ENCODE data around the gene OR2AG1. TPM values are rescaled to one million over a fixed set of nuclear protein-coding genes. Genes with fewer than 3 reads are reported as not detected.

Gene OR2AG1
- total and polyA plus RNA-seq, 7 donors = not detected

DNA sequence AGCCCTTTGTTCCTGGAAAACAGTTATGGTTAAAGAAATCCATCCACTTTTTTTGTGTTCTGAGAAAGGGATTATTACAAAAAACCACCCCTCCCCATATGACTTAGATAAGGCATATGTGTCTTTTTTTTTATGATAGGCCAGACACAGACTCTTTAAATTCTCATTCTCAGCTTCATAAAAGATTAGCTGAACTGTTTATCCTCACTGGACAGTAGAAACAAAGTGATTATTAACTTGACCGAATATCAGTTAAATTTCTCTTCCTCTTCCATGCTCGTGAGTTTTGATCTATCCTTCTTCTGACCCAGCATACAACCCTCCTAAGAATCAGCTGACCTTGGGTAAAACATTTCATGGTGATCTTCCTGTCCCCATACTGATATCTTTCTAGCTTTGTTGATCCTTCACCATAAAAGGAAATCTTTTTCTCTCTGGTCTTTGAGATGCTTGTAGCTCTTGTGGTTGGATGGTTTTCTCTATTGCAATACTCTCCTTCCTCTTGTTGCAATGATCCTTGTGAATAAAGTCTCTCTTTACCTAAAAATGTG, 37.3 kb upstream of the OR2AG1 start:
- H3K36me3 ChIP-seq = no peaks in the 10 kb centered on the region
- no peaks in the 10 kb centered on the region for H3K27me3 ChIP-seq
- intact Hi-C loops (cut with DNase I) = no loop called here
- peak overlapping the region in 1 of 4 donors; percentile 30 for H3K4me3 ChIP-seq
- H3K27ac ChIP-seq = peak overlapping the region; percentile 28 to 60 (median 46)
- TF ChIP-seq POLR2AphosphoS5 (IDR thresholded peaks at IDR 0.05) (no peak), POLR2A (IDR thresholded peaks at IDR 0.05) (no peak), CTCF (IDR thresholded peaks at IDR 0.05) (no peak), EP300 (IDR thresholded peaks at IDR 0.05) (no peak)
- WGBS, 2 donors = 45 to 65% methylated on average over 2 of the region's 2 CpGs
- H3K9me3 ChIP-seq = no peaks in the 10 kb centered on the region
- DNase-seq = no peak
- no peaks in the 10 kb centered on the region for H3K4me1 ChIP-seq

DNA sequence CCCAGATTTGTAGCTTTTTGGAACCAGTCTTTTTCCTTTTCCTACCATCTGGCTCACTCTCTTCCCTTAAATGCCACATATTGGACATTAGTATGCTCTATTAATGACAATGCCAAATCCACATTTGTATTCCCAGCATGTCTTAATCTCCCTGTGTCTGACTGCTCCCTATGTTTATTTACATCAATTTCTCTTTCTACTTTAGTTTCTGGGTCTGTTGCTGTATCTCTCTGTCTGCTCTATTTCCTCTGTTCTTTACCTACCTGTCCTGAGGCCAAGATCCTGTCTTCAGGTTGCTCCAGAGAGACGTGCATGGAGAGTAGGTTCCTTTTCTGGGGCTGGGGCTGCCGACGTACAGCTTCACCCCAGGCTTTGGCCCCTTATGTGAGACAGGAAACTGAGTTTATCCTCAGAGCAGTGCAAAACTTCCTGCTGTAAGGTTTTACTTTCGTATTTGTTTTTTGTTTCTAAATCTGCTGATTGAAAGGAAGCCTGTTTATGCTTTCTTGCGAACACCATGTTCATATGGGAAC, 36.7 kb upstream of the OR2AG1 start:
- peak overlapping the region; percentile 28 to 60 (median 46) for H3K27ac ChIP-seq
- no peak for DNase-seq
- H3K36me3 ChIP-seq = no peaks in the 10 kb centered on the region
- H3K9me3 ChIP-seq = no peaks in the 10 kb centered on the region
- TF ChIP-seq POLR2AphosphoS5 (IDR thresholded peaks at IDR 0.05) = peak in 1 of 4 donors; percentile 8
- no peak for TF ChIP-seq EP300 (IDR thresholded peaks at IDR 0.05)
- no peaks in the 10 kb centered on the region for H3K27me3 ChIP-seq
- H3K4me3 ChIP-seq = peak overlapping the region in 3 of 4 donors; percentile 17 to 30 (median 18)
- WGBS, 2 donors = 25 to 63% methylated on average over 5 of the region's 5 CpGs
- intact Hi-C loops (cut with DNase I) = no loop called here
- no peaks in the 10 kb centered on the region for H3K4me1 ChIP-seq

GRCh38 chr11:6746626-6747025, 36.2 kb upstream of the OR2AG1 start:
- DNase-seq = no peak
- Histone ChIP-seq H3K27me3 (no peaks in the 10 kb centered on the region), H3K9me3 (no peaks in the 10 kb centered on the region), H3K4me3 (peak overlapping the region in 2 of 4 donors; percentile 18 to 30), H3K36me3 (no peaks in the 10 kb centered on the region), H3K4me1 (no peaks in the 10 kb centered on the region), H3K27ac (peak overlapping the region; percentile 28 to 60 (median 46))
- TF ChIP-seq POLR2A (IDR thresholded peaks at IDR 0.05) (no peak), CTCF (IDR thresholded peaks at IDR 0.05) (no peak), POLR2AphosphoS5 (IDR thresholded peaks at IDR 0.05) (no peak), EP300 (IDR thresholded peaks at IDR 0.05) (no peak)
- 49 to 74% methylated on average over 1 of the region's 1 CpG for WGBS, 2 donors
- intact Hi-C loops (cut with DNase I) = no loop called here

DNA sequence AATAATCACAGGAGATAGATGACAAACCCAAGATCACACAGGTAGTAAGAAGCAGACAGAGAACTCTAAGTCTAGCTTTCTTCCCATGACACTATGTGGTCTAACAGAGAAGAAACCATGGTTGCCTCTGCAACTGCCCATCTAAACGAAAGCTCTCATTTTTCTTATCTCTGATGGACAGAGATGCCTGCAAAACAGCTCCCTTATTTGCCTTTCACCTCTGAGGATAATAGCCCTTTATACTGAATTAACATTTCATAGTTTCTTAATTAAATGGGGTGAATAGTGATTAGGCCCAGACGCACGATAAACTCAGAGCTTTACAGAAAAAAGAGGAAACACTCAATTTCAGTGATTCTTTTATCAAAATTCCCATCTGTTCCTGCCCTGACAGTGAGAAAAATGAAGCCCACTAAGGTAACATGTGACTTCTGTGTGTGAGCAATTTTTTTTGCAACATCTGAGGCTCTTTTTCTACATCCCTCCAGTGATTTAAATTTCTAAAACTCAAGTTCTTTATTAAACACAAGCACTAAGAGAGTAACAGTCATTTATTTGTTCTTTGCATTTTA, 35.6 kb upstream of the OR2AG1 start:
- no peaks in the 10 kb centered on the region for H3K9me3 ChIP-seq
- H3K4me3 ChIP-seq = no peak overlapping the region
- no peaks in the 10 kb centered on the region for H3K27me3 ChIP-seq
- WGBS, 2 donors = 54 to 86% methylated on average over 3 of the region's 3 CpGs
- TF ChIP-seq CTCF (IDR thresholded peaks at IDR 0.05) = no peak
- no peak for TF ChIP-seq POLR2A (IDR thresholded peaks at IDR 0.05)
- H3K27ac ChIP-seq = no peak overlapping the region
- DNase-seq = no peak
- no peaks in the 10 kb centered on the region for H3K36me3 ChIP-seq
- H3K4me1 ChIP-seq = no peaks in the 10 kb centered on the region
- intact Hi-C loops (cut with DNase I) = no loop called here

GRCh38 chr11:6755303-6755952, 27.4 kb upstream of the OR2AG1 start:
- DNase-seq = no peak
- H3K4me3 ChIP-seq = no peak overlapping the region
- no peaks in the 10 kb centered on the region for H3K9me3 ChIP-seq

More at GRCh38 chr11:6755303-6755952, 27.4 kb upstream of the OR2AG1 start:
- Histone ChIP-seq H3K4me1 (no peaks in the 10 kb centered on the region), H3K27me3 (no peaks in the 10 kb centered on the region), H3K27ac (no peak overlapping the region), H3K36me3 (no peaks in the 10 kb centered on the region)
- TF ChIP-seq EP300 (IDR thresholded peaks at IDR 0.05) (no peak), CTCF (IDR thresholded peaks at IDR 0.05) (peak in 3 of 4 experiments; percentile 44 to 78 (median 65))
- WGBS, 2 donors = 3 to 16% methylated on average over 5 of the region's 5 CpGs
- intact Hi-C loops (cut with DNase I) = no loop called here

Data from sigmoid colon (tissue), 7 donors.